Left cardiac atrium (tissue), 4 donors: ENCODE results near the gene TTYH2. TPM values are rescaled to one million over a fixed set of nuclear protein-coding genes. Genes with fewer than 3 reads are reported as not detected.

Experiments used
- ATAC-seq, 2 donors: fragments of 200-7000 bp; cut with Tn5 transposase; one replicate each; pipeline ENCODE4 v1.9.1; 2020; ENCODE audit warnings: mild to moderate bottlenecking in 2 of 2, moderate library complexity in 2 of 2
- DNase-seq: peaks from one replicate; pipeline ENCODE4 v3.0.0-alpha.2; 2020
- intact Hi-C, 2 donors: fragments of 100-400 bp; cut with DNase I; formaldehyde crosslinking; loops; one replicate each; pipeline versions ENCODE4 v1.14.1 to v1.15.1; 2022 to 2023
- total RNA-seq, 2 donors: library from RNA; stranded (reverse); fragmentation: NEBNext Ultra II Directional; extraction: Animal tissue kit (Norgen Biotek cat#: 25700); gene quantifications; one replicate each; pipeline ENCODE4 v1.2.1, GENCODE V29; 2021
- donor health status: DM: no; HTN: yes; CAD: no.
- donor health status: DM: no; HTN: yes; CAD: no; lungs with severe emphysema.
- donor health status: DM: yes; HTN: yes; CAD: no.
- donor health status: Dilated cardiomyopathy.

Gene TTYH2
- total RNA-seq, 2 donors from 2014 or later = 15.6 to 23.3 TPM

DNA sequence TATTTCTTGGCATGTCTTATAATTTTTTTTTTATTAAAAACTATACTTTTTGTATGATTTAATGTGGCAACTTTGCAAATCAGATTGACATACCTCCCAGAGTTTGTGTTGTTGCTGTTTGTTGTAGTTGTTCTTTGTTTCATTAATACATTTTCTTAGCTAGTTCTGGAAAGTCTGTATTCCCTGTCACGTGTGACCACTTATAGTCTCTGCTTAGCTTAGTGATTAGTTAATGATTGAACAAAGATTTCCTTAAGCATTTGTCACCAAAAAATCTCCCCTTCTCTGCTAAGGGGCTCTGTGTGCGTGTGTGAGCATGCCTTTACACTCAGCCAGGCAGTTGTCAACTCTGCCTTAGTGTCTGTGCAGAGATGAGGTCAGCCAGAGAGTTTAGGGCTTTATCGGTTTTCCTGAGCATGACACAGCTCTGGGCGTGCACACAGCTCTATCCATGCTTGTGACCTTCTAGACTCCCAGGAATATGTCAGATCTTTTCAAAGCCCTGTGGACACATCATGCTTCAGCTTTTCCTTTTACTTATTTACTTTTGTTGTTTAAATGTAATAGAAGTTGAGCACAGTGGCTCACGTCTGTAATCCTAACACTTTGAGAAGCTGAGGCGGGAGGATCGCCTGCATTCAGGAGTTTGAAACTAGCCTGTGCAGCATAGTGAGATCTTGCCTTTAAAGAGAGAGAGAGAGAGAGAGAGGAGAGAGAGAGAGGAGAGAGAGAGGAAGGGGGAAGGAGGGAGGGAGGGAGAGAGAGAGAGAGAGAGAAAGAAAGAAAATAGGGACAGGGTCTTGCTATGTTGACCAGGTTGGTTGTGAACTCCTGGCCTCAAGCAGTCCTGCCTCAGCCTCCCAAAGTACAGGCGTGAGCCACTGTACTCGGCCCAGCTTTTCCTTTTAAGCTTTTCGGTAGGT is 82.5 kb downstream of the TTYH2 start:
- intact Hi-C loops = loop anchor here (1.0 to 10.0 kb wide), 3 partner anchors 51 to 84 kb away; partner anchors contain the start of gene TTYH2 (in 1 of the 2)
- DNase-seq (peak; percentile 61), ATAC-seq (peak; percentile 92 to 94)

DNA sequence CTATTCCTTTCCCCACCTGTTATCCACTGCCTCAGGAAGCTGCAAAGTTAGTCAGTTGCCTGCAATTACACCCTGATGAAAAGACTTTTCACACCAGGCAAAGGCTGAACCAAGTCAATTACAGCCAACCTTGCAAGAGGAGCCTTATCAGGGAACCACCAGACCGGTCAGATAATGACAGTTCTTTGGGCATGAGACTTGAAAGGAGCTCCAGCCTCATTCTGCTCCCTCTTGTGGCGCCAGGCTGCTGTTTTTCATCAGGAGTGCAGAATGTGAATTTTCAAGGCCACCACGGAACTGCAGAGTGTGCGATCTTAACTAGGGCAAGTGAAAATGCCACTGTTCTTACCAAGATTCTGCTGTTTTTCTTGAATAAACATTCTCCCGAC is 83.2 kb downstream of the TTYH2 start:
- ATAC-seq = peak; percentile 83 to 85
- intact Hi-C loops = loop anchor here (1.0 to 10.0 kb wide), 3 partner anchors 52 to 84 kb away; partner anchors contain the start of gene TTYH2 (in 1 of the 2)
- peak; percentile 77 for DNase-seq

DNA sequence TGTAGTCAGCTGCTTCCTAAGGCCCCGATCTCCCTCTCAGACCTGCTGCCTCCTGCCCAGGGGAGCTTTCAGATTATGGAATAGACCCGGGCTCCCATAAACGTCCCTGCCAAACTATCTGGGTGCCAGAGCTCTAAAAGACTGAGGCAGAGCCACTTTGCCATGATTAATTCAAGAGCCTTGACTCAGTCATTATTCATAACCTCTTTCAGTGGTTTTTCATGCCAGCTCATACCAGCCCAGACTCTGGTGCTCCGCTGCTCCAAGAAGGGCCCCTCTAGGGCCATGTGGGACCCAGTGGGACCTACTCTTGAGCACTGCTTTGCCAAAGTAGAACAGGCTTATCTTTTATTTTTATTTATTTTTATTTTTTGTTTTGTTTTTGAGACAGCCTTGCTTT is 84.6 kb downstream of the TTYH2 start:
- intact Hi-C loops = loop anchor here (5.0 to 10.0 kb wide), 2 partner anchors 53 to 86 kb away; partner anchors contain the start of gene TTYH2 (in 1 of the 2)
- DNase-seq = no peak
- no peak for ATAC-seq

DNA sequence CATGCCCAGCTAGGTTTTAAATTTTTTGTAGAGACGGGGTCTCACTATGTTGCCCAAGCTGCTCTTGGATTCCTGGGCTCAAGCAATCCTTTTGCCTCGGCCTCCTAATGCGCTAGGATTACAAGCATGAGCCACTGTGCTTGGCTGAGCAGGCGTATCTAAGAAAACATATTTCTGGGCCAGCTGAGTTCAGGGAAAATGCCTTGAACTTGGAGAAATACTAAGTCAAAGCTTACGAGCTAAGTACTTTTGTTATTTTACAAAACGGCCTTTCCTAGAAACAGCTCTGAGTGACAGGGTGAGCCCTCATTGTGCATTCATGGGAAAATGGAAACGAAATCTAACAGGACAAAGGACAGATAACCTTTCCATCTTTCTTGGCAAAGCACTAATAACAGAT is 85.4 kb downstream of the TTYH2 start:
- intact Hi-C loops = loop anchor here (5.0 to 10.0 kb wide), 2 partner anchors 54 to 86 kb away; partner anchors contain the start of gene TTYH2 (in 1 of the 2)
- DNase-seq (no peak), ATAC-seq (no peak)

DNA sequence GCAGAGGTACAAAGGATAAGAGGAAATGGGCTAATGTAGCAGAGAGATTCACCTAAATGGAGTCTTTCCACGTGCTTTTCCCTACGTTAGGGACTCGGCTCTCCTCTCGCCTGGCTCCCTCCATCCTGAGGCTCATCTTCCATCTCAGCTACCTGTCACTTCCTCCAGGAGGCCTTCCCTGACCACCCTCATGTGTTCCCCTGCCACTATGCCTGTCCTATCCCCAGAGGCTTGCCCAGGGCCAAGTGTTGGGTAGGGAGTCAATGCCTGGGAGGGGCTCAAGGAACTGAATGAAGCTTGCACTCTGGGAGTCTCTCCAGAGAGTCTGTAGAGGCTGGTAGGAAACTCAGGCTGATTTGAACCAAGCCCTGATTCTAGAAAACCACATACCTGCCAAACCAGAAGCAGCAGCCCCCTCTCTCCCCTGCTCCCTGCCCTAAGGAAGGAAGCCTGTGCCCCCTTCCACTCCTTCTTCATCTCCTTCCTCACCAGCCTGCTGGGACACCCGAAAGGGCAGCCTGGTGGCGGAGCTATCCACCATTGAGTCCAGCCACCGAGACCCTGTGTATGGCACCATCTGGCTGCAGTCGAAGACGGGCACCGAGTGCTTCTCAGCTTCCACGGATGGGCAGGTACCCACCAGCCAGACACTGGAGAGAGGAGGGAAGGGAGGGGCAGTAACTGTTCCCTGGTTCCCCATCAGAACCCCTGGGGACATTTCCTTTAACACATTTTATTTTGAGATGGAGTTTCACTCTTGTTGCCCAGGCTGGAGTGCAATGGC is 86.0 kb downstream of the TTYH2 start:
- no peak for ATAC-seq
- DNase-seq = no peak
- intact Hi-C loops = loop anchor here (5.0 to 10.0 kb wide), 4 partner anchors 55 to 155 kb away; partner anchors contain the start of genes BTBD17 (in 1 of the 2) and TTYH2 (in 1 of the 2)

DNA sequence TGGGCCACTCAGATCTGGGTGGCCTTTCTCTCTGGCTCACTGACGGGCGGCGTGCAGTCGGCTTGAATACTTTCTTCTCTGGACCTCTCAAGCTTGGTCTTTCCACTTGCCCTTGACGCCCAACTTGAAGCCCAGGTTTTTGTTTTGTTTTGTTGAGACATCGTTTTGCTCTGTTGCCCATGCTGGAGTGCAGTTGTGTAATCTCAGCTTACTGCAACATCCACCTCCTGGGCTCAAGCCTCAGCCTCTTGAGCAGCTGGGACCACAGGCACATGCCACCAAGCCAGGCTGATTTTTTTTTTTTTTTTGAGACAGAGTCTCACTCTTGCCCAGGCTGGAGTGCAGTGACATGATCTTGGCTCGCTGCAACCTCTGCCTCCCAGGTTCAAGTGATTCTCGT is 89.9 kb downstream of the TTYH2 start:
- ATAC-seq (no peak), DNase-seq (no peak)
- intact Hi-C loops = loop anchor here (5.0 to 10.0 kb wide), 2 partner anchors 59 to 151 kb away; partner anchors contain the start of gene BTBD17 (in 1 of the 2)

DNA sequence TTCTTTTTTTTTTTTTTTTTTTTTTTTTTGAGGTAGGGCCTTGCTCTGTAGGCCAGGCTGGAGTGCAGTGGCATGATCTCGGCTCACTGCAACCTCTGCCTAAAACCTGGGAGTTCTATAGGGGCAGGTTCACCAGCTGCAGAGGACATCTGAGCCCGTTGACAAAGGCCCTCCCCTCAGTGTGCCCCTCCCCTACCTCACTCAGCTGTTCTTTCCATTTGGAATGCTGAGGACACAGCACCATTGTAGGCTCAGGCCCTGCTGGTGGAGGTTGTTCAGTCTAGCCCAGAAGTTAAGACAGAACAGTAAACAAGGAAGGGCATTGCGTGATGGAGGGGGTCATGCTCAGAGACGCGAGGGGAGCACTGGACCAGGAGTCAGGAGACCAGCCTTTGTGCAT is 90.8 kb downstream of the TTYH2 start:
- DNase-seq = no peak
- no peak for ATAC-seq
- intact Hi-C loops = loop anchor here (5.0 to 10.0 kb wide), 2 partner anchors 58 to 151 kb away; partner anchors contain the start of gene BTBD17 (in 1 of the 2)

DNA sequence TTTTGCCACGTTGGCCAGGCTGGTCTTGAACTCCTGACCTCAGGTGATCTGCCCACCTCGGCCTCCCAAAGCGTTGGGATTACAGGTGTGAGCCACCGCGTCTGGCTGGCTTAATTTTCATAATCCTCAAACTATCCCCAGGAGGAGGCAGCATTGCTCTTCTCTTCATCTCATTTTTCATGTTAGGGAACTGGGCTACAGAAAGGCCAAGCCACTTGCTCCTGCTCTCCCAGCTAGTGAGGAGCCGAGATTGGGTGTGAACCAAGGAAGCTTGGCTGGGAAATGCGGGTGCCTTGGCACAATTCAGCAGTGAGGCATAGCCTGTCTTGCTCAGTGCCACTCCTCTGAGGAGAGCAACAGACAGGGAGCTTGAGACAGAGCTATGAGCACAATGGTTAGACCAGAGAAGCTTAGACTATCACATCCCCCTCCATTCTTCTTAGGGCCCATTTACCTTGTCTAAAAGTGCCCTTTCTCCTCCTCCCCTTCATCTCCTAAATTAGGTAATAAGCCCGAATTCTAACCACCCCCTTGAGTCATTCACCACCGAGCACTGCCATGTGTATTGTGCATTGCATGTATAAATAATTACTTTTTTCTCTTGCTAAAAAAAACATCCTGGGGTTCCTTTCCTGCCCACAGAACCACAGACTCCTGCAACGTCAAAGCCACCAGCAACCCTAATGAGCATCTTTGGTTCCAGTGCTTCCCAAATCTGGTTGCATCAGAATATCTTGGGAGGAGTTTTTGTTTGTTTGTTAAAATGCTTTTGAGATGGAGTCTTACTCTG is 92.7 kb downstream of the TTYH2 start:
- ATAC-seq (no peak), DNase-seq (no peak)
- intact Hi-C loops = loop anchor here in 1 of 2 donors (2.0 to 10.0 kb wide), 2 partner anchors 49 to 149 kb away; no protein-coding TSS in a partner anchor

DNA sequence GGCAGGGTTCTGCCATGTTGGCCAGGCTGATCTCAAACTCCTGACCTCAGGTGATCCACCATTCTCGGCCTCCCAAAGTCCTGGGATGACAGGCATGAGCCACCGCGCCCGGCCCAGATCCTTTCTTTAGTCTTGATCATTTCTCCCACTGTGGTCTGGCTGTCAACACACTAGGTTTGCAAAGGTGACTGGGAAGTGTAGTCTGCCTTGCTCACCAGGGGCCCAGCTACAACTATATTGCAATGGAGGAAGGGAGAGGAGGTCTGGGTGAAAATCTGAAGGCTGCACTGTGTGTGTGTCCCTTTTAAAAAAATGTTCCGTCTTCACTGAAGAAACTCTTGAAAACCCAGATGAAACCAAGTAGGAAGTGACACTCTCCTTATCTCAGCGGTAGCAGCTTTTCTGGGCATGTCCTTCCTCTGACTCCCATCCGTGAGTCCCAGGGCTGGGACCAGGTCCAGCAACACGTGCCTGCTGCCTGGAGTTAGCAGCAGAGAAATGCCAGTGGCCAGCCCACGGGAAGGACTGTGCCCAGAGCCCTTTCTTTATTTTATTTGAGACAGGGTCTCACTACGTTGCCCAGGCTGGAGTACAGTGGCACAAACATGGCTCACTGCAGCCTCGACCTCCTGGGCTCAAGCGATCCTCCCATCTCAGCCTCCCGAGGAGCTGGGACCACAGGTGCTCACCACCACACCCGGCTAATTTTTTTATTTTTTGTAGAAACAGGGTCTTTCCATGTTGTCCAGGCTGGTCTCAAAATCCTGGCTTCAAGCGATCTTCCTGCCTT is 94.8 kb downstream of the TTYH2 start:
- intact Hi-C loops = loop anchor here in 1 of 2 donors (2.0 to 10.0 kb wide), 2 partner anchors 47 to 147 kb away; no protein-coding TSS in a partner anchor
- DNase-seq (peak; percentile 79), ATAC-seq (peak; percentile 87 to 89)

DNA sequence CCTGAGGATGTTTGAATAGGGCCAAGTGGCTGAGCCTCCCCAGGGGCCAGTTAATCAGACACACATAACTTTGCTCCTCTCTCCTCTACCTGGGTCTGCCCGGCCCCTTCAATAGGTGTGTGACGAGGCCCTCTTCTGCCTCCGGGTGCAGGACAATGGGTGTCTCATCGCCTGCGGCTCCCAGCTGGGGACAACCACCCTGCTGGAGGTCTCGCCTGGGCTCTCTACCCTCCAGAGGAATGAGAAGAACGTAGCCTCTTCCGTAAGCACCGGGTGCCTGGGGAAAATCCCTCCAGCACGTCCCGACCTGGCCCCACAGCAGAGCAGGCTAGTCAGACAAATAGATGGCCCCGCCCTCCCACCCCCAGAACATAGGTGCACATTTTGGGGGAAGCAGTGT is 96.5 kb downstream of the TTYH2 start:
- intact Hi-C loops = loop anchor here in 1 of 2 donors (10.0 kb wide), 1 partner anchor 145 kb away; no protein-coding TSS in a partner anchor
- DNase-seq = no peak
- ATAC-seq = no peak

Other genes starting within 250 kb of the TTYH2 start
- 100 to 1,000 TPM; 657 to 709 TPM for gene RPL38, start 9.9 kb upstream of the TTYH2 start, total RNA-seq
- gene DNAI2, start 60.7 kb downstream of the TTYH2 start, total RNA-seq = not detected
- 1 to 10 TPM in 1 of 2 donors, under 1 TPM in 1; 0.62 to 1.6 TPM for gene KIF19, start 112.7 kb downstream of the TTYH2 start, total RNA-seq
- gene BTBD17, start 148.3 kb downstream of the TTYH2 start, total RNA-seq = not detected
- under 1 TPM in 1 of 2 donors, not detected in 1; 0.15 TPM for gene GPR142, start 153.9 kb downstream of the TTYH2 start, total RNA-seq
- 10 to 100 TPM; 24.2 to 25.9 TPM for gene GPRC5C, start 218.5 kb downstream of the TTYH2 start, total RNA-seq